ENCODE results near the gene C11orf24.

The C11orf24 gene

GRCh38 chr11:68242616-68243015 is 29.2 kb downstream of the C11orf24 start:
- TF ChIP-seq JUND (IDR thresholded peaks at IDR 0.05; ENCODE audit: low read depth): no peak
- DNase-seq (ENCODE audit: low read depth in 1 of 2, low spot score in 1 of 2): no peak
- in situ Hi-C loops (cut with HindIII; ENCODE audit: low pct_unique_long_range_greater_than_20kb, low sequenced_read_pairs): no loop called here

- no peak for TF ChIP-seq JUND (IDR thresholded peaks at IDR 0.05; ENCODE audit: low read depth)
- no peak for DNase-seq (ENCODE audit: low read depth in 1 of 2, low spot score in 1 of 2)
- in situ Hi-C loops (cut with HindIII; ENCODE audit: low pct_unique_long_range_greater_than_20kb, low sequenced_read_pairs): no loop called here
Observed at GRCh38 chr11:68231621-68232020, 40.2 kb downstream of the C11orf24 start.

DNA sequence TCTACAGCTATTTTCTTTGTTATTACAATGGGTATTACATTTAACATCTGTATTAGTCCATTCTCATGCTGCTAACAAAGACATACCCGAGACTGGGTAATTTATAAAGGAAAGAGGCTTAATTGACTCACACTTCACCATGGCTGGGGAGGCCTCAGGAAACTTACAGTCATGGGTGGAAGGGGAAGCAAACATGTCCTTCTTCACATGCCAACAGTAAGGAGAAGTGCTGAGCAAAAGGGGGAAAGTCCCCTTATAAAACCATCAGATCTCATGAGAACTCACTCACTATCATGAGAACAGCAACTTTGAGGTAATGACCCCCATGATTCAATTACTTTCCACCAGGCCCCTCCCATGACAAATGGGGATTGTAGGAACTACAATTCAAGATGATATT is 42.2 kb downstream of the C11orf24 start:
- no peak for TF ChIP-seq JUND (IDR thresholded peaks at IDR 0.05; ENCODE audit: low read depth)
- DNase-seq (ENCODE audit: low read depth in 1 of 2, low spot score in 1 of 2): no peak
- in situ Hi-C loops (cut with HindIII; ENCODE audit: low pct_unique_long_range_greater_than_20kb, low sequenced_read_pairs): no loop called here

GRCh38 chr11:68226421-68226820 is 45.4 kb downstream of the C11orf24 start:
- TF ChIP-seq JUND (IDR thresholded peaks at IDR 0.05; ENCODE audit: low read depth): no peak
- no peak for DNase-seq (ENCODE audit: low read depth in 1 of 2, low spot score in 1 of 2)
- in situ Hi-C loops (cut with HindIII; ENCODE audit: low pct_unique_long_range_greater_than_20kb, low sequenced_read_pairs): no loop called here

- in situ Hi-C loops (cut with HindIII; ENCODE audit: low pct_unique_long_range_greater_than_20kb, low sequenced_read_pairs): no loop called here
Observed at GRCh38 chr11:68224606-68225005, 47.2 kb downstream of the C11orf24 start.

DNA sequence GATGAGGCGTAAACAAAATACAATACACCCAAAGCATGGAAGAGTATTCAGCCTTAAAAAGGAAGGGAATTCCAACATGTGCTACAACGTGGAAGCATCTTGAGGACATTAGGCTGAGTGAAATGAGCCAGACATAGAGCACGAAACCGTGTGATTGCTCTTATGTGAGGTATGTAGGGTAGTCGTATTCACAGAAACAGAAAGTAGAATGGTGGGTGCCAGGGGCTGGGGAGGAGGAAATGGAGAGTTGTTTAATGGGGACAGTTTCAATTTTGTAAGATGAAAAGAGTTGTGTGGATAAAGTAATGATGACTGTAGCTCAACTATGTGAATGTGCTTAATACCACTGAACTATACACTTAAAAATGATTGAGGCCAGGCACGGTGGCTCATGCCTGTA is 48.5 kb downstream of the C11orf24 start:
- in situ Hi-C loops (cut with HindIII; ENCODE audit: low pct_unique_long_range_greater_than_20kb, low sequenced_read_pairs): no loop called here
- no peak for TF ChIP-seq JUND (IDR thresholded peaks at IDR 0.05; ENCODE audit: low read depth)
- no peak for DNase-seq (ENCODE audit: low read depth in 1 of 2, low spot score in 1 of 2)

More at GRCh38 chr11:68224606-68225005, 47.2 kb downstream of the C11orf24 start:
- no peak for TF ChIP-seq JUND (IDR thresholded peaks at IDR 0.05; ENCODE audit: low read depth)
- DNase-seq (ENCODE audit: low read depth in 1 of 2, low spot score in 1 of 2): no peak

- in situ Hi-C loops (cut with HindIII; ENCODE audit: low pct_unique_long_range_greater_than_20kb, low sequenced_read_pairs): no loop called here
- TF ChIP-seq JUND (IDR thresholded peaks at IDR 0.05; ENCODE audit: low read depth): no peak
- DNase-seq (ENCODE audit: low read depth in 1 of 2, low spot score in 1 of 2): no peak
Observed at GRCh38 chr11:68221406-68221805, 50.4 kb downstream of the C11orf24 start.

GRCh38 chr11:68216171-68216938 is 55.4 kb downstream of the C11orf24 start:
- in situ Hi-C loops (cut with HindIII; ENCODE audit: low pct_unique_long_range_greater_than_20kb, low sequenced_read_pairs): no loop called here
- no peak for TF ChIP-seq JUND (IDR thresholded peaks at IDR 0.05; ENCODE audit: low read depth)
- DNase-seq (ENCODE audit: low read depth in 1 of 2, low spot score in 1 of 2): peak; percentile 55 to 79

DNA sequence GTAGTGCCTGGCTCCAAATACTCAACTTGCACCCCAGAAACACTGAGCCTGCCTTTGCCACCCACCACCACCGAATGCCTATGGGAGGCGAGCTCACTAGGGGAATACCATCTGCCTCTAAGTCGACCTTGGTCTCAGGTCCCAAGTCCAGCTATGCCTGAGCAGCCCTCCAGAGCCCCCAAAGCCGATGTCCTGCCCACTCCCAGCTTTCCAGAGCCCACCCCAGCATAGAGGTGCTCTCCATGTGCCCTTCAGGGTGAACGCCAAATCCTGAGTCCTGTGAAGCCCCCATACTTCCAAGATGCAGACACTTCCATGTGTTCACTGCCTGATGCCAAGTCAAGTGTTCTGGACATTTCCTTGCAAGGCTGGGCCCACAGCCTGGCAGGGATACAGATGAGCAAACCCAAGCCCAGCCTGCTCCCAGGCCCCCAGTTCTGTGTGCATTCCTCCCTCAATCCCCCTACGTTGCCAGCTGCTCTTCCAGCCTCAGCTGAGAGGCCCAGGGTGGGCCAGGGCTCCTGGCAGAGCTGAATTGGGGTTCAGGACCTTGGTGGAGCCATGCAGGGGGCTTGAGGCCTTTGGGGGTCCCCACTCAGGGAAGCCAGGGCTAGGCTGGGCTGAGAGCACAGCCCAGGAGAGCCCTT is 56.1 kb downstream of the C11orf24 start:
- no peak for TF ChIP-seq JUND (IDR thresholded peaks at IDR 0.05; ENCODE audit: low read depth)
- in situ Hi-C loops (cut with HindIII; ENCODE audit: low pct_unique_long_range_greater_than_20kb, low sequenced_read_pairs): no loop called here
- no peak for DNase-seq (ENCODE audit: low read depth in 1 of 2, low spot score in 1 of 2)

GRCh38 chr11:68215087-68215445 is 56.7 kb downstream of the C11orf24 start:
- no peak for DNase-seq (ENCODE audit: low read depth in 1 of 2, low spot score in 1 of 2)
- no peak for TF ChIP-seq JUND (IDR thresholded peaks at IDR 0.05; ENCODE audit: low read depth)
- in situ Hi-C loops (cut with HindIII; ENCODE audit: low pct_unique_long_range_greater_than_20kb, low sequenced_read_pairs): no loop called here

GRCh38 chr11:68214173-68215086 is 57.3 kb downstream of the C11orf24 start:
- no peak for DNase-seq (ENCODE audit: low read depth in 1 of 2, low spot score in 1 of 2)
- TF ChIP-seq JUND (IDR thresholded peaks at IDR 0.05; ENCODE audit: low read depth): no peak
- in situ Hi-C loops (cut with HindIII; ENCODE audit: low pct_unique_long_range_greater_than_20kb, low sequenced_read_pairs): no loop called here

- in situ Hi-C loops (cut with HindIII; ENCODE audit: low pct_unique_long_range_greater_than_20kb, low sequenced_read_pairs): no loop called here
- DNase-seq (ENCODE audit: low read depth in 1 of 2, low spot score in 1 of 2): peak; percentile 66 to 98
Observed at GRCh38 chr11:68213555-68214172, 58.1 kb downstream of the C11orf24 start.

More at GRCh38 chr11:68213555-68214172, 58.1 kb downstream of the C11orf24 start:
- no peak; the same call in none of the 2 replicates for TF ChIP-seq JUND (IDR thresholded peaks at IDR 0.05; ENCODE audit: low read depth)
